ENCODE results near the gene CDH23. TPM values are rescaled to one million over a fixed set of nuclear protein-coding genes. Genes with fewer than 3 reads are reported as not detected.
A peak's percentile ranks its signal among the peaks of the same experiment; 100 is the strongest.

The CDH23 gene
- total and polyA plus RNA-seq, 12 donors: 1.7 to 20.2 (median 7.8) TPM

DNA sequence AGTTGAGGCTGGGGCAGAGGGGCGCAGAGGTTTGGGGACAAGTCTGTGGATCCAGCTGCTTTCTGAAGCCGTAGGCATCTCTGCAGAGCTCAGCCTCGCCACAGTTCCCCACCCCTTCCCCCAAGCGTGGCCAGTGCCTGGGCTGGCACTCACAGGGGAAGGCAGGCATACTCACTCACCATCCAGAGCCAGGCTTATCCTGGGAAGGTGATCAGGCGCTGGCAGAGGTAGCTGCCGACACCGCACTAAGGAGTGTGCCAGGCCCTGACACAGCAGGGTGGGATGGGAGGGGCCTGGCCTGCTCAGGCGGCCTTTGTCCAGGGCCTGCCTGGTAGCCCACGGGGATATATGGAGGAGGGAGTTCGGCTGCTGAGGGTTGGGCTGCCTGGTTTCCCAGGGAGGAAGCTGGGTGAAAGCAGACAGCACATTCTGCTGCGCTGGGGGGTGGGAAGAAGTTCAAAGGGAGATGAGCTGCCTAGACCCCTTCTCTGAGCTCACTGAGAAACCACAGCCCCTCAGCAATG lies 360.7 kb downstream of the CDH23 start:
- Histone ChIP-seq H3K36me3 (replicated peaks in 1 of 2) (peaks cover 0 to 28% of the 10 kb centered on the region in 2 donors), H3K27me3 (no peaks in the 10 kb centered on the region), H3K4me1 (replicated peaks in 1 of 2) (peaks cover 2 to 3% of the 10 kb centered on the region in 2 donors), H3K4me3 (no peak overlapping the region), H3K27ac (peak overlapping the region in 4 of 5 donors; percentile 23 to 87 (median 25)), H3K9me3 (replicated peaks in 1 of 3) (no peaks in the 10 kb centered on the region)
- intact Hi-C loops (cut with DNase I): no loop called here
- WGBS, 4 donors: 49 to 63% (median 57%) methylated on average over 9 to 11 of the region's 11 CpGs
- TF ChIP-seq POLR2A (IDR thresholded peaks at IDR 0.05) (no peak), CTCF (IDR thresholded peaks at IDR 0.05) (no peak)
- DNase-seq: no peak

DNA sequence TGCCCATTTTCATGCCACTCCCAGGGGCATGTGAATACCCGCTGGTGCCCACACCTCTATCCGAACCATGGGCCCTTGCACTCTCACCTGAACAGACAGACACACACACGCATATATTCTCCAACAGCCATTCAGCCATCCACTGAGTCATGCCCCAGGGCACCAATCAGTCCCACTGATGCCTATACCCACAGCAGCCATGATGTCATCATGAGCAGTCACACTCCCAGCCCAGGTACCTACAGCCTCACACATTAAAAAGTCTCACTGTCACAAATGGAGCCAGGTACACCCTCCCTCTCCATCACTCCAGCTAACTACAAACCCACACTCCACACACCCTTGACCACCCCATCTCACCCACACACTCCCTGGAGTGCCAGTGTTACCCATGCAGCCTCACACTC lies 364.4 kb downstream of the CDH23 start:
- DNase-seq: no peak
- peaks cover 4 to 21% of the 10 kb centered on the region in 2 donors for H3K4me1 ChIP-seq (replicated peaks in 1 of 2)
- TF ChIP-seq POLR2A (IDR thresholded peaks at IDR 0.05) (no peak), CTCF (IDR thresholded peaks at IDR 0.05) (no peak)
- H3K9me3 ChIP-seq (replicated peaks in 1 of 3): no peaks in the 10 kb centered on the region
- WGBS, 4 donors: 85 to 93% (median 86%) methylated on average over 3 of the region's 3 CpGs
- H3K27me3 ChIP-seq: no peaks in the 10 kb centered on the region
- H3K4me3 ChIP-seq: no peak overlapping the region
- H3K36me3 ChIP-seq (replicated peaks in 1 of 2): peaks cover 0 to 19% of the 10 kb centered on the region in 2 donors
- no peak overlapping the region for H3K27ac ChIP-seq
- intact Hi-C loops (cut with DNase I): no loop called here

- no peak overlapping the region for H3K27ac ChIP-seq
- no peak for DNase-seq
- peaks cover 0 to 19% of the 10 kb centered on the region in 2 donors for H3K36me3 ChIP-seq (replicated peaks in 1 of 2)
- H3K27me3 ChIP-seq: no peaks in the 10 kb centered on the region
- intact Hi-C loops (cut with DNase I): no loop called here
- peaks cover 9 to 26% of the 10 kb centered on the region in 2 donors for H3K4me1 ChIP-seq (replicated peaks in 1 of 2)
- WGBS, 4 donors: 85 to 88% (median 86%) methylated on average over 11 to 26 of the region's 26 CpGs
- no peaks in the 10 kb centered on the region for H3K9me3 ChIP-seq (replicated peaks in 1 of 3)
- no peak overlapping the region for H3K4me3 ChIP-seq
- TF ChIP-seq POLR2A (IDR thresholded peaks at IDR 0.05): no peak
- peak in 1 of 6 experiments; percentile 10 for TF ChIP-seq CTCF (IDR thresholded peaks at IDR 0.05)
These were observed 364.9 kb downstream of the CDH23 start for GRCh38 chr10:71761541-71762113.

- WGBS, 4 donors: 69 to 92% (median 88%) methylated on average over 3 to 5 of the region's 5 CpGs
- no peak for DNase-seq
- intact Hi-C loops (cut with DNase I): no loop called here
- Histone ChIP-seq H3K9me3 (replicated peaks in 1 of 3) (no peaks in the 10 kb centered on the region), H3K4me3 (no peak overlapping the region), H3K27ac (peak overlapping the region in 1 of 5 donors; percentile 15), H3K4me1 (replicated peaks in 1 of 2) (peaks cover 12 to 33% of the 10 kb centered on the region in 2 donors), H3K36me3 (replicated peaks in 1 of 2) (peaks cover 0 to 19% of the 10 kb centered on the region in 2 donors), H3K27me3 (no peaks in the 10 kb centered on the region)
- TF ChIP-seq POLR2A (IDR thresholded peaks at IDR 0.05) (no peak), CTCF (IDR thresholded peaks at IDR 0.05) (no peak)
These were observed 365.6 kb downstream of the CDH23 start for GRCh38 chr10:71762324-71762723.

All from adrenal gland (tissue), 12 donors.